HG02884 (cell line): ENCODE measurements around the gene ANKMY2.
"Not testable (repeated sequence)": the region's sequence is repeated elsewhere in the genome, so short reads cannot be mapped to it uniquely, and the experiment has no call there.

Experiments used
- ATAC-seq: cut with Tn5 transposase; IDR thresholded peaks from one replicate; pipeline ENCODE4 v1.9.1; 2021; ENCODE audit warnings: mild to moderate bottlenecking, moderate library complexity; ENCODE audit not compliant: unreplicated experiment

The ANKMY2 gene

GRCh38 chr7:16645593-16646471 is at the start of gene ANKMY2, which contains the start of gene BZW2:
ANKMY2 (minus strand) TSS chr7:16645754; CDS start chr7:16645573, 181 bp downstream.
BZW2 (plus strand) TSS chr7:16646181; CDS start chr7:16665444, 19,263 bp downstream.
- ATAC-seq: peak; percentile 91

GRCh38 chr7:16694806-16695205 is 49.3 kb upstream of the ANKMY2 start:
- ATAC-seq: no peak

- no peak for ATAC-seq
Observed at GRCh38 chr7:16693601-16694318, 48.2 kb upstream of the ANKMY2 start.

GRCh38 chr7:16691241-16691640 is 45.7 kb upstream of the ANKMY2 start:
- no peak for ATAC-seq

GRCh38 chr7:16688249-16688648 is 42.7 kb upstream of the ANKMY2 start:
- ATAC-seq: no peak

GRCh38 chr7:16685535-16685934 is 40.0 kb upstream of the ANKMY2 start:
- ATAC-seq: no peak

GRCh38 chr7:16684935-16685334 is 39.4 kb upstream of the ANKMY2 start:
- ATAC-seq: no peak

GRCh38 chr7:16678645-16679566 is 33.4 kb upstream of the ANKMY2 start:
- not testable (repeated sequence) for ATAC-seq

GRCh38 chr7:16677978-16678494 is 32.5 kb upstream of the ANKMY2 start:
- no peak for ATAC-seq

GRCh38 chr7:16675277-16675676 is 29.7 kb upstream of the ANKMY2 start:
- ATAC-seq: no peak

GRCh38 chr7:16671811-16672210 is 26.3 kb upstream of the ANKMY2 start:
- ATAC-seq: no peak

GRCh38 chr7:16670731-16671344 is 25.3 kb upstream of the ANKMY2 start:
- no peak for ATAC-seq

GRCh38 chr7:16670021-16670420 is 24.5 kb upstream of the ANKMY2 start:
- ATAC-seq: no peak

- ATAC-seq: no peak
Observed at GRCh38 chr7:16669581-16669980, 24.0 kb upstream of the ANKMY2 start.

GRCh38 chr7:16668978-16669377 is 23.4 kb upstream of the ANKMY2 start:
- no peak for ATAC-seq

GRCh38 chr7:16668049-16668858 is 22.7 kb upstream of the ANKMY2 start:
- no peak for ATAC-seq

- ATAC-seq: no peak
Observed at GRCh38 chr7:16667355-16667754, 21.8 kb upstream of the ANKMY2 start.

GRCh38 chr7:16661924-16662323 is 16.4 kb upstream of the ANKMY2 start:
- ATAC-seq: no peak

GRCh38 chr7:16660702-16661464 is 15.3 kb upstream of the ANKMY2 start:
- ATAC-seq: no peak
